SK-N-SH treated with all-trans-retinoic acid at 6 μM for 48 hours (cell line): ENCODE results near the gene NDRG3.

Source experiments
- ARNTL ChIP-seq: fragments of 450-650 bp; formaldehyde crosslinking; IDR thresholded peaks from 2 replicates; pipeline ENCODE4 v1.5.0; 2020; ENCODE audit warnings: low read depth, mild to moderate bottlenecking, moderate library complexity, borderline replicate concordance
- BACH2 ChIP-seq: fragments of 250-450 bp; sonication (Bioruptor Pico); IDR thresholded peaks from 2 replicates; pipeline ENCODE4 v1.9.0; 2021; ENCODE audit warnings: mild to moderate bottlenecking, borderline replicate concordance
- CREB5 ChIP-seq: fragments of 250-450 bp; sonication (Bioruptor Pico); IDR thresholded peaks from 2 replicates; pipeline ENCODE4 v1.5.1; 2020; ENCODE audit warnings: low read depth, mild to moderate bottlenecking, moderate library complexity
- CSDC2 ChIP-seq: fragments of 250-450 bp; sonication (Bioruptor Pico); IDR thresholded peaks from 2 replicates; pipeline ENCODE4 v1.5.0; 2020; ENCODE audit warnings: mild to moderate bottlenecking, moderate library complexity
- CSRNP3 ChIP-seq: fragments of 250-450 bp; sonication (Bioruptor Pico); IDR thresholded peaks from 2 replicates; pipeline ENCODE4 v1.5.1; 2021; ENCODE audit warnings: mild to moderate bottlenecking, moderate library complexity
- GLIS3 ChIP-seq: fragments of 250-450 bp; sonication (Bioruptor Pico); IDR thresholded peaks from 2 replicates; pipeline ENCODE4 v1.5.0; 2020; ENCODE audit warnings: mild to moderate bottlenecking, moderate library complexity
- ISL1 ChIP-seq: fragments of 250-450 bp; sonication (Bioruptor Pico); IDR thresholded peaks from 2 replicates; pipeline ENCODE4 v2.1.2; 2022; ENCODE audit warnings: mild to moderate bottlenecking, moderate library complexity
- OSR1 ChIP-seq: fragments of 250-450 bp; sonication (Bioruptor Pico); IDR thresholded peaks from 2 replicates; pipeline ENCODE4 v1.8.0; 2022; ENCODE audit warnings: moderate library complexity, mild to moderate bottlenecking, inconsistent platforms
- PATZ1 ChIP-seq: fragments of 250-450 bp; sonication (Bioruptor Pico); IDR thresholded peaks from 2 replicates; pipeline ENCODE4 v1.8.0; 2020; ENCODE audit warnings: mild to moderate bottlenecking, moderate library complexity, borderline replicate concordance
- POU6F1 ChIP-seq: fragments of 250-450 bp; sonication (Bioruptor Pico); IDR thresholded peaks from 2 replicates; pipeline ENCODE4 v1.8.0; 2021; ENCODE audit warnings: low read depth, mild to moderate bottlenecking, moderate library complexity, borderline replicate concordance
- TOX ChIP-seq: fragments of 250-450 bp; sonication (Bioruptor Pico); IDR thresholded peaks from 2 replicates; pipeline ENCODE4 v1.8.0; 2021; ENCODE audit warnings: mild to moderate bottlenecking, moderate library complexity, borderline replicate concordance
- ZC3H10 ChIP-seq: fragments of 250-450 bp; sonication (Bioruptor Pico); IDR thresholded peaks from 2 replicates; pipeline ENCODE4 v1.5.1; 2021; ENCODE audit warnings: mild to moderate bottlenecking, moderate library complexity
- ZFP3 ChIP-seq: fragments of 250-450 bp; sonication (Bioruptor Pico); IDR thresholded peaks from 2 replicates; pipeline ENCODE4 v1.5.0; 2020; ENCODE audit warnings: mild to moderate bottlenecking, moderate library complexity
- ZNF8 ChIP-seq: fragments of 450-650 bp; formaldehyde crosslinking; IDR thresholded peaks from 2 replicates; pipeline ENCODE4 v1.5.0; 2020; ENCODE audit warnings: mild to moderate bottlenecking, moderate library complexity

- TF ChIP-seq ARNTL = no peak
- no peak for TF ChIP-seq ZNF8
- no peak for TF ChIP-seq OSR1
- no peak for TF ChIP-seq PATZ1
- TF ChIP-seq CSRNP3 = no peak
- TF ChIP-seq TOX (CRISPR knock-in tag) = no peak
- TF ChIP-seq ISL1 (CRISPR knock-in tag) = no peak
- TF ChIP-seq POU6F1 (CRISPR knock-in tag) = no peak
- no peak for TF ChIP-seq CSDC2 (CRISPR knock-in tag)
- no peak for TF ChIP-seq GLIS3 (CRISPR knock-in tag)
- no peak for TF ChIP-seq ZFP3 (CRISPR knock-in tag)
- TF ChIP-seq CREB5 (CRISPR knock-in tag) = no peak
- no peak for TF ChIP-seq BACH2 (CRISPR knock-in tag)
- TF ChIP-seq ZC3H10 = no peak
Observed at GRCh38 chr20:36786246-36786645, 40.4 kb upstream of the NDRG3 start.
